ENCODE results near the gene RGL4.

RGL4 gene

DNA sequence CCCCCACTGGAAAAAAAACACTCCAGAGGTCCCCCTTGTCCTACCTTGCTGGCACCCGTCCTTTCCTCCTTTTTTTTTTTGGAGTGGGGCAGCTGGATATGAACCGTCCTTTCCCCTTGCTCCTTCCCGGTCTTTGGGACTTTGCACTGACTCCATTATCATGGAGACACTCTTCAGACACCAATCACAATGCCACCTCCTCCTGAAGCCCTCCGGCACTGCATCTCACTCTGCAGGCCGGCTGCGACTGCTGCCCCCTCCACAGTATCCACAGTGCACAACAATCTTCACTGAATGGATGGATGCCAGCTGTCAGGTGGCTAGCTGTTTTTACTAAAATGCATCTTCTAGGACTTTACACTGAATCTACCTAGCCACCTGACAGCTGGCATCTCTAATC lies 12.7 kb upstream of the RGL4 start:
- no peak for DNase-seq (ENCODE audit: low read depth in 2 of 2)

DNA sequence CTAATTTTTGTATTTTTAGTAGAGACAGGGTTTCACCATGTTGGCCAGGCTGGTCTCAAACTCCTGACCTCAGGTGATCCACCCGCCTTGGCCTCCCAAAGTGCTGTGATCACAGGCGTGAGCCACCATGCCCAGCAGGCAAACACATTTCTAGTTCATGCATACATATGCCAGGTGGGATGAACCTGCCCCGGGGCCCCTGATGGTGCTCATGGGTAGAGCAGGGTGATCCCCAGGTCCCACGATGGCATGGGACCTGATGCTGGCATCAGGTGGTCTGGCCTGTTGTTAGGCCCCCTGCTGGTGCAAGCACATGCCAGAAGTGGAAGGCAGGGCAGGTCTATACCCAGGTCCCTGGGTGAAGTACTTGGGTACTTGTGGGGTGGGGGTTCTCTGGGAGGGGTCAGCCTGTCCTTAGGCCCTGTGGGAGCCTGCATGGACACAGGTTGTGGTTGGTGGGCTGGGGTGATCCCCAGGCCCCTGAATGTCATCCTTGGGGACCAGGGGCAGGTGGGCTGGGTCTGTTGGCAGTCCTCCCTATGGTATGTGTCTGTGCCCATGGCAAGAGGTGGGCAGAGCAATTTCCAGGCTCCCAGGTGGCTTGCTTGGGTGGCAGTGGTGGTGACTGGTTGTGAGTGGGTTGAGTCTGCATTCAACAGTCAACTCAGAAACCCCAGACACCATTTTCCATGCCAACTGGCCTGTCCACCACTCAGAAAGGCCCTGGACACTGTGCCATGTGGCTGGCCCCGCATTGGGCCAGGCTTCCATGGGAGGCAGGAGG lies 9.6 kb upstream of the RGL4 start:
- no peak for DNase-seq (ENCODE audit: low read depth in 2 of 2)

DNA sequence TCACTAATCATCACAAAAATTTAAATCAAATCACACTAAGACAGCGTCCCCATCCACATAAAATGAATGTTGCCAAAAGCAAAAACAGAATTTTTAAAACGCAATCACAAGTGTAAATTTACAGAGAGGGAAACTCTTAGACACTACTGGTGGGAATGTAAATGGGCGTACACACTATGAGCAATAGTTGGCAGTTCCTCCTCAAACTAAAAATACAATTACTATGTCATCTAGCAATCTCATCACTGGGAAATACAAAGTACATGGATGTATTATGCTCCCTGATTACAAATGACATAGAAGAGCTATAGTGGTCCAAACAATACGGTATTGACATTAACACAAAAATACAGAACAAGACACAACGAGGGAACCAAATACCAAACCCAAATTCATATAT lies 8.7 kb upstream of the RGL4 start:
- no peak for DNase-seq (ENCODE audit: low read depth in 2 of 2)

DNA sequence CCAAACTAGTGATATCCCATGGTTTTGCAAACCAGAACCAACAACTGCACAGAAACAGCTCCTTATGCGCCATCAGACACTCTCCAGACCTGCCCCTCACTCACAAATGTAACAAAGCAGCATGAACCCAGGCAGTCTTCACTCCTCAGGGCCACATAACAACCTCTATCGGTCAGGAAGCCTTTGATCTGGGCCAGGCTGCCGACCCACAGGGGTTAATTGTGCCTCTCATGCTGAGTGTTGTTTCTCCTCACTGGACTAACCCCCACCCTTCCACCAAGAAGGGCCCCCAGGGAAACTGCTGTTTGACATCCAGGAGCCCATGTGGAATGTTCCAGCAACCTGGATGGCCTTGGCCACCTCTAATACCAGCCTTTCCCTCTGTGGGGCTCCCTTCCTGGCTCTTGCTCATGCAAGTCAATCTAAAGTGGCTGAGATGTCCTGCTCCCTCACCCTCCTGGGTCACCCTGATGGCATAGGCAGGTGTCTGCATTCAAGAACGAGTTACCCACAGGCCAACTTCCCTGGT lies 7.9 kb upstream of the RGL4 start:
- DNase-seq (ENCODE audit: low read depth in 2 of 2), result no peak

DNA sequence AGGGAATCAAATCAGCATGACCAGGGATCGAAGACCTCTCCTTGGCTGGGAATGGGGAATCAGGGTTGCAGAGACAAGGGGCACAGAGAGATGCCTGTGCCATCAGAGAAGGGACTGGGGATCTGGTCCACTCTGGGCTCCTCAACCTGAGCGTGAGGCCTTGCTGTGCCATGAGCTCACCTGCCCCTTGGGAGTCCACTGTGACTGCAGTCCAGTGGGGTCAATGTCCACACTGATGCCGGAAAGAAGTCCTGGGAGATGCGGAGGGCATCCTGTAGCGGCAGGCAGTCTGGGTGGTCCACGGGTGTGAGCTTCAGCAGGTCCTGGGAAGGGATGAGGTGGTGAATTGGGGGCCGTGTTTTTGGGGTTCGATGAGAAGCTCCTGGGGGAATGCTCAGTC lies 7.3 kb upstream of the RGL4 start:
- no peak for DNase-seq (ENCODE audit: low read depth in 2 of 2)

DNA sequence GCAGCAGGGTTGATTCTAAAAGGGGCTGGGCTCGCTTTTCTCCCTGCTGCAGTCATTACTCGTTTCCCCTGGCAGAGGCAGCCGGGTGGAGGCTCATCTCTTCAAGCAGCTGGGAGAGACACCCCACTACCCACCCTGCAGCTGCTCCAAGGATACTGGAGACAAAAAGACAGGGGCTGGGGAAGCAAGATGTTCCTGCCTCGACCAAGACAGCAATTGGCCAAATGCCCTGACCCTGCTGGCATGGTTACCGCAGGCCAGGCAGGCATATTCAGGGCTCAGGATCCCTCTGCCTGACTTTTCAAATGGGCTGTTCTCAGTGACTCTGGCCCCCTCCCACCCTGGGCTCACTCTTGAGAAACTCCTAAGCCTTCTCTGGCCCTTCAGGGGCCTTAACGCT lies 6.8 kb upstream of the RGL4 start:
- no peak for DNase-seq (ENCODE audit: low read depth in 2 of 2)

DNA sequence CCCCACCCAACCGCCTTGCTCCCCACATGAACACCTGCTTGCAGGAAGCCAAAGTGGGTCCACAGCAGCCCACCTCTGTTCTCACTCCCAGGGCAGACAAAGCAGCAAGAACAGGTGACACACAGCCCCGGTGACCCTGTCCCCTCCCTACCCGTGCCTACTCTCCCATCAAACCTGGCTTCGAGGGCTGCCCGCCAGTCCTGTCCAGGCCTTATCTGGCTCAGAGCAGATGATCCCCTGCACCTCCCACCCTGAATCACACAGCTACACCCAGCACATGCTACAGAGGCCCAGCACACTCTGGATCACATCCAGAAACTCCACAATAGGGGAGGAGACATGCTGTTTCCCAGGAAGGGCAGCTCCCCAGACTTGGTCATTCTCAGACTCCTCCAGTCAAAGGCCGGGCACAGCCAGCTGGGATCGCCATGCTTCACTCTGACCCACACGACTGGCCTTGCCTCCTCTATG lies 6.2 kb upstream of the RGL4 start:
- no peak for DNase-seq (ENCODE audit: low read depth in 2 of 2)

DNA sequence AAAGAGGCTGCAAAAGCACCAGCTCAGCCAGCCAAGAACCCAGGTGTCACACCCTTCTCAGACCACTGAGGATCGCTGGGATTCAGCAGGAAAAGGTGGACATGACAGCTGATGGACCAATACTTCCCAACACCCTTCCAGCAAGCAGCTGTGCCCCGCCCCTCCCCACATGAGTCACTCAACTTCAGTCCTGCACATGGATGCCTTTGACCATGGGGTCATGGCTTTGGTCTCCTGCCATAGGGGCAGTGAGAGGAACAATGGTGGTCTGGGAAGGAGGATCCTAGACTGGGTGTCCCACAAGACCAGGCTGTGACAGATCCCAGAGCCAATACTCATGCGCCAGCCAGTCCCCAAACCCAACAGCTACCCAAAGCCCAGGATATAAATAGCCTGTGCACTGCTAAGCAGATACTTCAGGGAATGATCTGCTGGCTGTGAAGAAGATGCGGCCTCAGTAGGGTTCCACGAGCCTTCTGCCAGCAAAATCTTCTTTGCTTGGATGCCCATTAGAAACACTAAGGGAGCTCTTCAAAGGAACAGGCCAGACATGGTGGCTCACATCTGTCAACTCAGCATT lies 5.5 kb upstream of the RGL4 start:
- DNase-seq (ENCODE audit: low read depth in 2 of 2), result no peak

DNA sequence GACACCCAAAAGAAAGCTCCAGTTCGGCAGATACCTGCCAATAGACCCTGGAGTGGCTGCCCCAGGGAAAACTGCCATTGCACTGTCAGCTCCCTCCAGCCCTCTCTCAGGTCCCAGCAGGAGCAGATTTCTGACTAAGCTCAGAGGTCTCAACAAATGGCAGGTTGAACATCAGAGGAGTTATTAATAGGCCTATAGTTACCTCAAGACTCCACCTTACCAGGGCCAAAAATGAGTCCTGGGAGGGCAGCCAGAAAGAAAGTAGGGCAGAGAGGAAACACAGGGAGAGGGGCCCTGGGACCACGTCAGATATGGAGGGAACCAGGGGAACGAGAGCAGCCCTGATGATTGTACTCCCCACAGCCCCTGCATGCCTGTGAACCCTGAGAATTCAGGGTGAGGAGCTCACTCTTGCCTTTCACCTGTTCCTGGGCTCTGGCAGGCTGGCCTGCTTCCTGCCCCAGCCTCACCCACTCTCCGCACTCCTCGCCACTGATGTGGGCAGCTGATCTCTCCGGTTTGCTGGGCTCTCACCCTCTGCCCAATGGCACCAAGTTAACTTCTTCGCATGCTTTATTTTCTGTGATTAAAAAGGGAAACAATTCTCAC lies 4.3 kb upstream of the RGL4 start:
- DNase-seq (ENCODE audit: low read depth in 2 of 2), result no peak

DNA sequence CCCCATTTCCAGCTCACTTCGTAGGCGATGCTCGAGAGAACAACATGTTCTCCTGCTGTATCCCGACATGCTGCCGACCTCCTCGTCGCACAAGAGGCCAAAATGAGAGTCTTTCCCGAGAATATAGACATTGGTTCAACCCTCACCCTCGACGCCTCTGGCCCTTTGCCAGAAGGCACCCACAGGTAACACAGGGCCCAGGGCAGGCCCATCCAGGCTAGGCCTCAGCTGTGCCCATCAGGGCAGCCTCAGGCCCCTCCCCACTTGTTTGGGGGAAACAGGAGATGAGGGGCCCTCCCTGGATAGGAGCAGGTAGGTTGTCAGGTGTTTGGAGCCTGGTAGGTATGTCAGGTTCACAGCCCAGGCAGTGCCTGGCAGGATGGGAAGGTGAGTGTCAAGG lies 2.7 kb upstream of the RGL4 start:
- no peak for DNase-seq (ENCODE audit: low read depth in 2 of 2)

DNA sequence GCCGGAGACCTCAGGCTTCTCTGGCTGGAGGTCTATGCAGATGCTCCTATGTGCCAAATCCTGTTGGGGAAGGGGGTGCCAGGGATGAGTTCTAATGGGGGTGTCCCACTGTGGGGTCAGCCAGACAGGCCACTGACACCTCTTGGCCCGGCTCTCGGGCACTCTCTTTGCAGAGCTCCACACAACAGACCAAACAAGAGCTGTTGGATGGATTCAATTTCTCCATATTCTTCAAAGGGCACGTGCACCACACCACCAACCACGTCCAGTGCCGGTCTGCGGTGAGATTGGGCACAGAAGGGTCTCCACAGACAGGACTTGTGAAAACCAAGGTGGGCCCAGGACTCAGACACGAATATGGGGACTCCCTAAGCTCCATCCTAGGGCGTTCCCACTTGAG lies 2.2 kb upstream of the RGL4 start:
- DNase-seq (ENCODE audit: low read depth in 2 of 2), result no peak

DNA sequence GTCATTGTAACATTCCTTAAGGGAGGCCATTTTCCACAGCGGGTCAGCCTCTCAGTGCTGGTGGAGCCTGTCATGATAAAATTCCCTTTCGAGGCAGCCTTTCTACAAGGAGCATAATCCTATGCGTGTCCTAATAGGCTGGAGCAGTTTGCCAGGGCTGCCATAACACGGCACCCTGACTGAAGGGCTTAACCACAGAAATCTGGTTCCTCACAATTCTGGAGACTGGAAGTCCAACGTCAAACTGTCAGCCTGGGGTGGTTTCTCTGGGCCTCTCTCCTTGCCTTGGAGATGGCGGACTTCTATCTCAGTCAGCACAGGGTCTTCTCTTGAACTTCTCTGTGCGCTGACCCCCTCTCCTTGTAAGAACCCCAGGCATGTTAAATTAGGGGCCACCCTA lies 1.4 kb upstream of the RGL4 start:
- no peak for DNase-seq (ENCODE audit: low read depth in 2 of 2)

DNA sequence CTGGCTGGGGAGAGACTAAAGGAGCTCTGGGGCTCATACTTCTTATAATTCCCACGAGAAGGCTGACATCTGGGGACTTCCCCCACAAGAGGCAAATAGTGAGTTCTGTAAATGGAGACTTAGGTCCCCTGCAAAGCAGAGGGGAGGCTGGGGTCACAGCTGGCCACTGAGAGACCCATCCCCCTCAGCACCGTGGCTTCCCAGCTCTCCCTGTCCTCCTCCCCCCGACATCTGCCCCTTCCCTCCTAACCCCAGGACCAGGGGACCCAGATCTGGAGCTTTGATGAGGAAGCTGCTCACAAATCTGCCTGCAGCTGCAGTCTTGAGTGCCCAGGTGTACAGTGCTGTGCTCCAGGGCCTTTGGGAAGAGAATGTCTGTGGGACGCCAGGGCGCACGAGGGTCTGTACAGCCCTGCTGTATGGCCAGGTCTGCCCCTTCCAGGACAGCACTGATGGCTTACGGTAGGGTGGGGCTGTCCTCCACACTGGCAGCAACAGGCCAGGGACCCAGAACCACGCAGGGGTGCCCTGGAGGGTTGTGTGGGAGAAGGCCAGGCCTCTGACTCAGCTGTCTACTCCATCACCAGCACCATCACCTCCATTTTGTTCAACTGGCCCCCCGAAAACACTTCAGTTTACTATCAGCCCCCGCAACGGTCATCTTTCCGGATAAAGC lies 1.1 kb downstream of the RGL4 start:
- DNase-seq (ENCODE audit: low read depth in 2 of 2), result no peak

DNA sequence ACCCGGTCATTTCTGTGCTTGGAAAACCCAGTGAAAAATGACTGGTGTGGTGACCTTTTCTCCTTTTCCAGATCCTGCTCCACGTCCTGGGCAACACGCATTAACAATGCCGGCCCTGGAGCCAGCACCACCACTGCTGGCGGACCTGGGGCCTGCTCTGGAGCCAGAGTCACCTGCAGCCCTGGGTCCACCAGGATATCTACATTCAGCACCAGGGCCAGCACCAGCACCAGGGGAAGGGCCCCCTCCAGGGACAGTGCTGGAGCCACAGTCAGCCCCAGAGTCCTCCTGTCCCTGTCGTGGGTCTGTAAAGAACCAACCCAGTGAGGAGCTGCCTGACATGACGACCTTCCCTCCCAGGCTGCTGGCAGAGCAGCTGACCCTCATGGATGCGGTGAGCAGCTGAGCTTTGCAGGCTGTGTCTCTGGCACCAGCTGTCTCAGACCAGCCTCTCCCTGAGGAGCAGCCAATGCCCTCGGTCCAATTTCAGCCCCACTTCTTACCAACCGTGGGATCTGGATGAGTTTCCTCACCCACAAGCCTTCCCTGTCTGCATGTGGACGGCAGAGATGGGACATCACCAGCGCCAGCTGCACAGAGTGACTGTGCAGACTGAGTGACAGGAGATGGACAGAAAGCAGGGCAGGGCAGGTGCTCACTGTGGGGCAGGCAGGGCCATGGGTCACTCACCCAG lies 1.9 kb downstream of the RGL4 start:
- no peak for DNase-seq (ENCODE audit: low read depth in 2 of 2)

DNA sequence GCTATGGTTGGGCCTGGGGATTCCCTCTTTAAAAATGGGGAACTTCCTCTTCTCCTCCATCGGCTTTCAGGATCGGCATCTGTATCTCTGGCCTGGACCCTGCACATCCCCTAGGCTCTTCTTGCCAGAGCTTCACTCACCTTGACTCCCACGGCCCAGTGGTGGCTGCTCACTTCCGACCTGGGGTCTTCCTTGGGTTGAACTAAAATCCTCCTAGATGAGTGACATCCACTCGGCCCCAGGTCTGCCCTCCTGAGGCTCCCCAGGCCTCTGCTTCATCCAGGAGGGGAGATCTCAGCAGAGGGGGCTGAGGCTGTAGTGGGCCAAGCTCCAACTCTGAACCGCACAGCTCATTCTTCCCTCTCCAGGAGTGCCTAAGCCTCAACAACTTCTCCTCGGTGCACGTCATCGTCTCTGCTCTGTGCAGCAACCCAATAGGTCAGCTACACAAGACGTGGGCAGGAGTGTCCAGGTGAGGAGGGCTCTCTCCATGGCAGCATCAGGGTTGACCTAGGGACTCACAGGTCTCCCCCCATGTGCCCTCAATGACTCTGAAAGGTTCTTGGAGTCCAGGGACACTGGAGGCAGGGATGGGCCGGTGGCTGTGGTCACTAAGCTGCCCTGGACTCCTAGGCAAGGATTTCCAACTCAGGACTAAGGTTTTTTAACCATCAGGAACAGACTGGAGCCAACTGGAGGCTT lies 3.3 kb downstream of the RGL4 start:
- DNase-seq (ENCODE audit: low read depth in 2 of 2), result no peak

DNA sequence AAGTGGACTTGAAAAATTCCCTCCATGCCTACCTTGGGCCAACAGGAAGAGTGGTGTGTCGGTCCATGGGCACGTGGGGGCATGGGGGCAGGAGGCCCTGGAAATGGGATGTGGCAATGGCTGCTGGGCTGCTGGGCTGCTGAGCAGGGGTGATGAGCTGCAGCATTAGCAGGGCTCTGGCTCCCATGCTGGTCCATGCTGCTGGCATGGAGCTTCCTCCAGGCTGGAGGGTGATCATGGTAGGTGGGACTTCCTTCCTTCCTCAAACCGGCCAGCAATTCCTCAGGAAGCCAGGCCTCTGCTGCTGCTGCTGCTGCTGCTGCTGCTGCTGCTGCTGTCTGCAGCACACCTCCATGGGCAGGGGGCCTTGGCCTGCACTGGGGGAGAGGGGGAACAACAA lies 4.3 kb downstream of the RGL4 start:
- DNase-seq (ENCODE audit: low read depth in 2 of 2), result no peak

DNA sequence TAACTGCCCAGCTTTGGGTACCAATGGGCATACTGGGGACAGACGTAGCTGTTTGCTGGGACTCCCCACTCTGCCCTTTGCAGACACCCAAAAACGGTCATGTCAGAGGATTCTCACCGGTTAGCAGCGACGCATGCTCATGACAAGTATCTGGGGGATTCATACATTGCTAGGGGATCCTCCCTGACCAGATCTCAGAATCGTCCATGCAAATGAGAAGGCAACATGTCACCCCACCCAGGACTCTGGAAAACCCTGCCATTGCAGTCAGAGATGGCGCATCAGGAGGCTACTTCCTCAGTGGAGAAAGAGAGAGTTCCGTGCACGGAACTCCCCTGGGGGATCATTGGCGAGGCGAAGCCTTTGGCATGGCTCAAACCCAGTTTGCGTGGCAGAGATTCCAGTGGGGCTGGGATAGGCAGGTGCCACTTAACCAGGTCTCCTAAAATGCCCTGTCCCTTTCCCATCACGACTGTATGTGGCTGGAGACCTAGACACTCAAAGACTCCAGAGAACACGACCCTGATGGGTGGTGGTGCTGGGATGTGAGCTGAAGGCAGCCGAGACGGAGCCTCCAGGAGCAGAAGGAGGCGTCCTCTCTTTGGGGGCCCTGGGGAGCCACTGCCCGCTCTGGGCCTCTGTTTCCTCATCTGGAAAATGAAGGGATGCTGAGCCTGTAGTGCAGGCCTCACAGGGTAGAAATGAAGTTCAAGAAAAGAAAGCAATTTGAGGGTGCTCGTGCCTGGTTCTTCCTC lies 4.9 kb downstream of the RGL4 start:
- no peak for DNase-seq (ENCODE audit: low read depth in 2 of 2)

DNA sequence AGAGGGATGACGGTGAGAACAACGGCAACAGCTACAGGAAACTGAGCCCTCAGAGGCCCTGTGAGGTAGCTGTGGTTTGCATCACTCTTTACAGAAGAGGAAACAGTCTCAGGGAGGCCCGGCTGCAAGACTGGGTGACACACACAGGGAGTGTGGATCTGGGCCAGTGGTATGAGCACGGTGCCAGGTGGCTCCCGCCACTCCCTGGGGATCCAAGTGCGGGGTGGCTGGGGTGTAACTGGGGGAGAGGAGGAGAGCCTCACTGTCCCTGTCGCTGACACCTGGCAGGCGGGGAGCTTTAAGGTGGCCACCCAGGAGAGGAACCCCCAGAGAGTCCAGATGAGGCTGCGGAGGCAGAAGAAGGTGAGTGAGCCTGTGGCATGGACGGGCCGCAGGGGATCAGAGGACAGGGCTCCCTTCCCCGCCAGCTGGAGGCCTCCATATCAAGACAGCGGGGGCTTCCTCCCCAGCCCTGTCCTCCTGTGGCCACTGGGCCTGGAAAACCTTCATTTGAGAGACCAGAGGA lies 5.6 kb downstream of the RGL4 start:
- peak; percentile 46 to 52 for DNase-seq (ENCODE audit: low read depth in 2 of 2)

DNA sequence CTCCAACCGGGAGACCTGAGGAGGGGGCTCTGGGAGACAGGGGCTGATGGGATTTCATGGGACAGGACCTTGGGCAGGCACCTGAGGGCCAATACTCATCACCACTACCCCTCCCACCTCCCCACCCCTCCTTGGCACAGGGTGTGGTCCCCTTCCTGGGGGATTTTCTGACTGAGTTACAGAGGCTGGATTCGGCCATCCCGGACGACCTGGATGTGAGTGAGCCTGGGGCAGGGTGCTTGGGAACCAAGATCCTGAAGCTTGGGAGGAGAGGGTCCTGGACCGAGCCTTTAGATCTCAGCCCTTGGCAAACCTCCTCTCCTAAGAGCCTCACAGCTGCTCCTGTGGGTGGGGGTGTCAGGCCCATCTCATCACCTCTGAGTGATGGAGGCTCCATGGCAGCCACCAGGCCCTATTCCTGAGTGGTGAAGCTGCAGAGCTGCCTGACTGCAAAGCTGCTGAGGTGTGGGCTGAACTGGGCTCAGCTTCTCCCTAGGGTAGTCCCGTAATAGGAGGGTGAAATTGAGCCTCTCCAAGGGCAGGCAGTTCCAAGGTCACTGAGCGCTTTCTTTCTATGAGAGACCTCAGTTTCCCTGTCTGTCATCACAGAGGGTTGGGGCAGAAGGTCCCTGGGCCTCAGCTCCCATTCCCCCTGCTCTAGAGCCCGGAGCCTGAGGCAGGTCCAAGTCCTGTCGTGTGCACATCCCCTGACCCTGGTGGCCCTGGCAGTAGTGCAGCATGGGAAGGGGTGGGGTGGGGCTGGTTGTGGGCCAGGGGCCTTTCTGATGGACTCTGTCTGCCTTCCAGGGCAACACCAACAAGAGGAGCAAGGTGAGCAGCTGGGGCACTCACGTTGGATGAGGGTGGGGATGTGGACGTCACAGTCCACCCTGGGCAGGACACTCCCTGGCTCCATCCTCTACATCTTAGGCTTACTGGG lies 6.5 kb downstream of the RGL4 start:
- DNase-seq (ENCODE audit: low read depth in 2 of 2), result no peak
